HG03064 (cell line): ENCODE data around the gene MDFI.

Experiments
- ATAC-seq: cut with Tn5 transposase; IDR thresholded peaks from one replicate; pipeline ENCODE4 v1.9.1; 2021; ENCODE audit warnings: low read depth; ENCODE audit not compliant: unreplicated experiment

The MDFI gene, protein sequence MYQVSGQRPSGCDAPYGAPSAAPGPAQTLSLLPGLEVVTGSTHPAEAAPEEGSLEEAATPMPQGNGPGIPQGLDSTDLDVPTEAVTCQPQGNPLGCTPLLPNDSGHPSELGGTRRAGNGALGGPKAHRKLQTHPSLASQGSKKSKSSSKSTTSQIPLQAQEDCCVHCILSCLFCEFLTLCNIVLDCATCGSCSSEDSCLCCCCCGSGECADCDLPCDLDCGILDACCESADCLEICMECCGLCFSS

DNA sequence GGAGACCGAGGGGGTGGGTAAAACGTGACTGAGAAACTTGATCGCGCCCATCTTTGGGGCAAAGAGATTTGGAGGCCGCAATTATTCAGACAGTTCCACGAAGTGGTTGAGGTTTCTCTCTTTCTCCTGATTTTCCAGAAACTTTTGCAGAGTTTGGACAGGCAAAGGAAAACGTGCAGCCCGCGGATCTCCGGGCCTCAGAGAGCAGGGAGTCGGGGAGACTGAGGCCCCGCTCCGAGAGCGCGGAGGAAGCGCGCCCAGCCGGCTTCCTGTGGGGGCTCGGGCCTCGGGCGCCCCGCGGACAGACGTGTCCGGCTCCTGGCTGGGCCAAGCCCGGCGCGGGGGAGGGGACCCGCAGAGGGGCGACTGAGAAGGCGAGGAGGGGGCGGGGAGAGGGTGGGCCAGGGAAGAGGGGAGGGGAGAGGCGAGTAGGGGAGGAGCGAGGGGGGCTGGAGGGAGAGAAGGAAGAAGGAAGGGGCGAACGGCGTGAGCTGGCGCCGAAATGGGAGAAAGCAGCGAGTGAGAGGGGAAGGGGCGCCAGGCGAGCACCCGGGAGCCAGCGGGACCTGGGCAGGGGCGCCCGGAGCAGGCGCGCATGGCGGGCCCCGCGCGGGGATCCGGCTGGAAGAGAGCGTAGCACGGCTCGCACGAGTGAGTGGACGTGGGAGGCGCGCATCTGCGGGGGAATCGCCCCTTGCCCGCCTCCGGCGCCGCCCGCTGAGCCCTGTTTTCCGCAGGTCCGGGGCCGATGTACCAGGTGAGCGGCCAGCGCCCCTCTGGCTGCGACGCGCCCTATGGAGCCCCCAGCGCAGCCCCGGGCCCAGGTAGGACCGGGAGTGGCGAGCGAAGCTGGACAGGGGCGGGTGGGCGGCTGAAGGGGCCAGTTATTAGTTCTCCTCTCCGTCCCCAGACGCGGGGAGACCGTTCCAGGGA, at the start of gene MDFI:
Gene MDFI (plus strand): TSS at position 467 of the 933 bp plus-strand sequence. CDS start 282 bp downstream, at position 749.
- ATAC-seq: no peak

DNA sequence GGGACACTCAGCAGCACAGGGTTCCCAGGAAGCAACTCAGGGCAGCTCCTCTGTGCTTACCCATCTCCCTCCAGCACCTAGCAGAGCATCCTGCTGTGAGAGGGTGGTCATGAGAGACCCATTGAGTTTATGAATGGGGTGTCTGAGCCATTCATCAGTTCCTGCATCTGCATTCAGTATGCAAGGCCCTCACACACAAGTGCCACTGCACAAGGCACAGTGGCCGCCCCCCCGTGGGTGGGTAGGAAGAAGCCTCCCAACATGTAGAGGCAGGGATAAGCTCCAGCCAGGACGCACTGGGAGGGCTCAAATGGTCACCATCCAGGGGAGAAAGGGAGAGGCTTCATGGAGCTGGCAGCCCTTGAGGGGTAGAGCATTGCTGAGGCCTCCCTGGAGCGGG, 49.0 kb upstream of the MDFI start:
- no peak for ATAC-seq

DNA sequence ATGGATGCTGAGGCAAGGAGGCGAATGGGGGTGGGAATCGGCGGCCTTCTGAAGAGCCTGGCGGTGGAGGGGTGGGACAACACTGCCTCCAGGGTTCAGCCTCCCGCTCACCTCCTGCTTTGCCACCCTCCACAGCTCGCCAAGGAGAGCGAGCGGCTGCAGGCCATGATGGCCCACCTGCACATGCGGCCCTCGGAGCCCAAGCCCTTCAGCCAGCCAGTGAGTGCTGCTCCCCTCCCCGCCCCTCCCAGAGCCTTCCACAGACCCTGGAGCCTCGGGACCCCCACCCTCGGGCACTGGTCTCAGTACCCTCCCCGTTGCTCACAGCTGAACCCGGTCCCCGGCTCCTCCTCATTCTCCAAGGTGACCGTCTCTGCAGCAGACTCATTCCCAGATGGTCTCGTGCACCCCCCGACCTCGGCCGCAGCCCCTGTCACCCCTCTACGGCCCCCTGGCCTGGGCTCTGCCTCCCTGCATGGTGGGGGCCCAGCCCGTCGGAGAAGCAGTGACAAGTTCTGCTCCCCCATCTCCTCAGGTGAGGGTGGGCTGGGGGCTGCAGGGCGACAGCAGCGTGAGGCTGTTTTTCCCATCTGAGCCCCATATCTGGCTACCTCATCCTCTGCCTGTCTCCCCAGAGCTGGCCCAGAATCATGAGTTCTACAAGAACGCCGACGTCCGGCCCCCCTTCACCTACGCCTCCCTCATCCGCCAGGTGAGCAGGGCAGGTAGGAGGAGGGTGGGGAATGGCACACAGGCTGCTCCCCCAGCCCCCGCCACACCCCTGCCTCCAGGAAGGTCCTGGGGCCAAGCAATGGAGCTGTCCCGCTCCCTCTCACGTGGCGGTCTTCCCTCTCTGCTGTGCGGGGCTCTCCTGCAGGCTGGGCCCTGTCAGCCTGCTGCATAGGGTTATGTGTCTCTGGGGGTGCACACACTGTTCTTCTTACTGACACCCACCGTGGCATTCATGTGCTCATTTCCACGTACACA, 48.3 kb upstream of the MDFI start:
- ATAC-seq: no peak

DNA sequence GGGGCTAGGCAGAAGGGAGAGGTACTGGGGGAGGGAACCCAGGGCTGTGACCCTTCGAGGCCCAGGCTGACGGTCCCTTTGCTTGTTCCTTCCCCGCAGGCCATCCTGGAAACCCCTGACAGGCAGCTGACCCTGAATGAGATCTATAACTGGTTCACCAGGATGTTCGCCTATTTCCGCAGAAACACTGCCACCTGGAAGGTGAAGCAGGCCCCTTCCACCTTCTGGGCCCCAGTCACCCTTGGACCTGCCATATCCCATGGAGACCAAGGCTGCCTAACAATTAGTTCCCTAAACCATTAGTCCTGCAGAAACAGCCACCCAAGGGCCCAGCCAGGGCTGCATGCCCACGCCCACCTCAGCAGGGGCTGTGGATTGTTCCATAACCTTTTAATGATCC, 47.1 kb upstream of the MDFI start:
- ATAC-seq: no peak

DNA sequence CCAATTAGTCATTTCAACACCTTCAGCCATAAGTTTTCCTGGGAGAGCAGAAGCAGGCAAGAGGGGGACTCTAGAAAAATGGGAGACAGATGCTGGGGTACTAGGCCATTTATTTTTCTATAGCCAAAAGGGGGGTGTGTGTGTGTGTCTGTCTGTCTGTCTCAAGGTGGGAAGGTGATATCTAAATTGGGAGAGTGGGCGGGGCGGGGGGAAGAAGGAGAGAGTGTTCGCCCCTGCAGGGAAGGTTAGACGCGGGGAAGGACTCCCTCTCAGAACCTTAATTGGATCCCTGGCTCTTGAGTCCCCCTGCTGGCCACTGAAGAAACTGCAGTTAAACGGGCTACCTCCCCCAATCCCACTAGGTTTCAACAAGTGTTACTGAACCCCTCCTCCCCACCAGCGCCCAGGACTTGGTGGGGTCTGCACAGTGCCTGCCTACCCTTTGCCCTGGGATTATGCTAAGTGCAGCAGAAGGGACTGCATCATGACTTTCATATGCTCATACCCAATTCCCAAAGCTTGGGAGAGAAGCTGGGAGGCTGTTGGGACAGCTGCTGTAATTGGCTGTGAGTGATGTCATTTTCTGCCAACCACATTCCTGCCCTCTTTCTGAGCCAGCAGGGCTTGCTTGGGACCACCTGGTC, 46.3 kb upstream of the MDFI start:
- ATAC-seq: no peak

DNA sequence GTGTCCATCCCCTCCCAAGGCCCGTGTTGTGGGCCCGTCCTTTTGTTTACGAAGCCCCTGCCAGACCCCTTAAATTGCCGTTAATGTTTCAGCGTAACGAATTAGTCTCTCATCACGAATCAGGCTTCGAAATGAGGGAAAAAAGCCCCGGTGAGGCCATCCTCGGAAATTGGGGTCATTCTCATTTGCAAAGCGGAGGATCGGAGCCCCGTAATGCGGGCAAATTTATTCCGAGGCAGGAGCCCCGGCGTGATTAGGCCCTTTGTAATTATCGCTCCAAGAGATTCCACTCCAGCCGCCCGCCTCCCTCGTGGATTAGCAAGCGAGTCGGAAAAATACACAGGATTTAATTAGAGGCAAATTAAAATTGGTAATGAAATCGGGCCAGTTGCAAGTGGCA, 44.9 kb upstream of the MDFI start:
- ATAC-seq: no peak

DNA sequence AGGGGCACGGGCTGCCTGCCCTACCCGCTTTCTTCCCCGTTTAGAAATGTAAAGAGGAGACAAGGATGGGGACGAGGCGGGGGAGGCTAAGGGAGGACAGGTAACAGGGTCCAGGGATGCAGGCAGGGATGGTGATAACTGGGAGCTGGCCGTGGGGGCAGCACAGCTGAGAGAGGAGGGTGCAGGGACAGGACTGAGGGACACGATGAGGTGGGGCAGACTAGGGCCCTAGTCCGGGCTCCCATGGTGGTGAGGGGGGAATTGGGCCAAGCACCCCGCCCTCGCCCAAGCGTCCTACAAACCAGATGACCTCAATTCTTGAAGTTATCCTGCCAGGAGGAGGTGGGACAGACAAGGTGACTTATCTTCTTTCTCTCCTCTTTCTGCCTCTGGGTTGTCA, 44.4 kb upstream of the MDFI start:
- ATAC-seq: no peak

DNA sequence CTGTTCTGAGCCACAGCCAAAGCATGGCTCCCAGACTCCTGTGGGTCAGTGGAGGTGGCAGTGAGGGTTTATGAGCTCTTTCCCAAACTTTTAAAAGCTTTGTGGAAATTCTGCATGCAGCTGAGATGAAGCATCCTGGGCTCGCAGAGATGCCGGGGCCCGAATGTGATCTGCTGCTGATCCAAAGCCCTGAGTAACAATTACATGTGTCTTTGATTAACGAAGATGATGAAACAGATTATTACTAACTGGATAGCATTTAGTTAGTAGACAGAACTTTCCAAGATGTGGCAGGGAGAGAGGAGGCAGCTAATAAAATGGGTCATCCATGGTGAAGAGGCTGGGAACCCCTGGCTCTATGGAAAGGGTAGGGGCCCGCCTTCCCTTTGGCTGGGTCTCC, 43.9 kb upstream of the MDFI start:
- ATAC-seq: no peak

DNA sequence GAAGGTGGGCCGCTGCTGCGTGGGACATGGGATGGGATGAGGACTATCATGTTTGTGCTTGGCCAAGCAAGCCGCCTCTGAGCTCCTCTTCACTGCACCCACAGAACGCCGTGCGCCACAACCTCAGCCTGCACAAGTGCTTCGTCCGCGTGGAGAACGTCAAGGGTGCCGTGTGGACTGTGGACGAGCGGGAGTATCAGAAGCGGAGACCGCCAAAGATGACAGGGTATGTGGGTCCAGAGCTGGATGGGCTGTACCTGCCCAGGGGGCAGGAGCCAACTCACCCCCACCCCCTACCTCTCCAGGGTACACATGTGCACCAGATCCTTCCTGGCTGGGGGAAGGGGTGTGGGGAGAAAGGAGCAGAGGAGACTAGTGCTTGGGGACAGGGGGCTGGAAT, 43.5 kb upstream of the MDFI start:
- ATAC-seq: no peak

DNA sequence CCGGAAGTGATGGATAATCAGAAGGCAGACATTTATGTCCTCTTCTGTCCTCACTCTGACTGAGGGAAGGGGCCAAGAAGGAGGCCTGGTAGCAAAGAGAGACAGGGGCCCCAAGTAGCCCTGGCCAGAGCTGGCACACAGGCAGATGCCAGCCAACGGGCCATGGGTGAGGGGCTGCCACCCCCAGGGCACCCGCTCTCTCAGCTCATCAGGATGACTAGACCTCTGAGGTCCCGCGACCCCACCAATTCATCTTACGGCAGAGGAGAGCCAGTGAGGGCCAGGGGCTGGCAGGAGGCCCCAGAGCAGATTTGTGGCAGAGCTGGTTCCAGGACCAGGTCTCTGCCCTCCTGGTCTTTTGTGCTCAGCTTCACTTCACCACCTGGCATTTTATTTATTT, 43.1 kb upstream of the MDFI start:
- ATAC-seq: no peak

DNA sequence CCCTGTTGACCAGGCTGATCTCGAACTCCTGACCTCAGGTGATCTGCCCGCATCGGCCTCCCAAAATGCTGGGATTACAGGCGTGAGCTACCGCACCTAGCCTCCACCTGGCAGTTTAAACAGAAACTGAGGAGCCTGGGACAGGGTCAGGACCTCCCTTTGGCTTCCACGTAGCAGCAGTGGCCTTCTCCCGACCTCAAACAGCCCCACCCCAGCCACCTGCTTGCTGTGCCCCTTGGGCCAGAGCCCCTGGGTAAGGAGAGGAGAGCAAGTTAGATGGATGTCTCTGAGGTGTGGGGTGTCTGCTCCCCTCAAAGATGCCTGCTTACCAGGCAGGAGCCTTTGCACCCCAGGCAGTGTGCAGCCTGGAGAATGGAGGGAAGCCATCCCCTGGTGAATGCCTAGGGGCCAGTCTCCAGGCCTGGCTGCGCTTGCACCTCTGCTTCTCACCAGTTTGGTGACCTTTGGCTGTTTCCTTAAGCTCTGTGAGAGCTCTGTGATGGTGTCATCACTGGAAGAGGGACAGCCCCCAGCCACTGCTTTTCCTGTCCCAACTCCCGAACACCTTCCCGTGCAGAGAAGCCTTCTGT, 42.1 kb upstream of the MDFI start:
- ATAC-seq: no peak

DNA sequence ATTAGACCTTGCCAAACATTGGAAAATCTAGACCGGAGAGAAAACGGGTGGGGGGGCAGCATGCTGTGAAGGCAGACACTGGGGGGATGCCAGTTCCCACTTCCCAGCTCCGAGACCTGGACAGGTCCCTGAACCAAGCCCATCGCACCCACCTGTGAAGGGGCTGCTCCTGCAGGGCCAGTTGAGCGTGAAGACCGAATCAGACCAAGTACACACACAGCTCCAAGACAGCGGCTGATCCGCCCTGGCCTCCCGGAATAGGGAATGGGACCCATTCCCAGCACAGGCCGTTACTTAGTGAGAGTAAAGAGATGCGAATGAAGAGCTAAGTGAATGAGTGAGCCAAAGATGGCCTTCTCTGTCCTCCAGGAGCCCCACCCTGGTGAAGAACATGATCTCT, 41.5 kb upstream of the MDFI start:
- no peak for ATAC-seq

DNA sequence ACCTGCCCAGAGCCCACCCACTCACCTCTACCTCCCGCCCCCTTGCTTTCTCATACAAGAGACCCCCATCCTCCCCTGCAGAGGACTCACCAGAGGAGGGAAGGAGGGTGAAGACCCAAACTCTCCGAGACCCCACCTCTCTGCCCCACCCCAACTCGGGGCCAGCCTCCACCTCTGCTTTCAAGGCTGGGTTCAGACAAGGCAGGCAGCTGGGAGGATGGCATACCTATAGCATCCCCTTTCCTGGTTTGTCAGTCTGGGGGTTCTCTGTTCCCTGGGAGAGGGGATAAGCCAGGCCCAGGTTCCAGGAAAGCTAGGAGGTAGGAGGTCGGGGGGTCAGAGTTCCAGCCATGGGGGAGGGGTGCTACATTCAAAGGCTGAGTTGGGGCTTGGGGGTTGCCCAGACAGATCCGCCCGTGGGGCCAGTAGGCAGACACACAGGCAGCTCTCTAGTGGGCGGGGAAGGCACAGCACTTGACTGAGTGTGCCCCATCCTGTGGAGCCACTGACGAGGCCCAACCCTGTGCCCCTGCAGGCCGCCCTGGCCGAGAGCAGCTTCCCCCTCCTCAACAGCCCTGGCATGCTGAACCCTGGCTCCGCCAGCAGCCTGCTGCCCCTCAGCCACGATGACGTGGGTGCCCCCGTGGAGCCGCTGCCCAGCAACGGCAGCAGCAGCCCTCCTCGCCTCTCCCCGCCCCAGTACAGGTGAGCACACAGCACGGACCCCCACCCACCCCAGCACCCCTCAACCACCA, 40.8 kb upstream of the MDFI start:
- no peak for ATAC-seq

DNA sequence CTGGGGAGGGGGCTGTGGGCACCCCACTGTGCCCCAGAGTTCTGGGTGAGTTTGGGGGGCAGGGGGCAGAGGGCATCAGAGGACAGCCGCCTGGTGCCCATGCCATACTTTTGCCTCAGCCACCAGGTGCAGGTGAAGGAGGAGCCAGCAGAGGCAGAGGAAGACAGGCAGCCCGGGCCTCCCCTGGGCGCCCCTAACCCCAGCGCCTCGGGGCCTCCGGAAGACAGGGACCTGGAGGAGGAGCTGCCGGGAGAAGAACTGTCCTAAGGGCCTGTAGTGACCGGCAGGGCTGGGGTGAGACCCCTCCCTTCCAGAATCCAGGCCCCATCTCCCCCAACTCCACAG, 39.6 kb upstream of the MDFI start:
- ATAC-seq: no peak

DNA sequence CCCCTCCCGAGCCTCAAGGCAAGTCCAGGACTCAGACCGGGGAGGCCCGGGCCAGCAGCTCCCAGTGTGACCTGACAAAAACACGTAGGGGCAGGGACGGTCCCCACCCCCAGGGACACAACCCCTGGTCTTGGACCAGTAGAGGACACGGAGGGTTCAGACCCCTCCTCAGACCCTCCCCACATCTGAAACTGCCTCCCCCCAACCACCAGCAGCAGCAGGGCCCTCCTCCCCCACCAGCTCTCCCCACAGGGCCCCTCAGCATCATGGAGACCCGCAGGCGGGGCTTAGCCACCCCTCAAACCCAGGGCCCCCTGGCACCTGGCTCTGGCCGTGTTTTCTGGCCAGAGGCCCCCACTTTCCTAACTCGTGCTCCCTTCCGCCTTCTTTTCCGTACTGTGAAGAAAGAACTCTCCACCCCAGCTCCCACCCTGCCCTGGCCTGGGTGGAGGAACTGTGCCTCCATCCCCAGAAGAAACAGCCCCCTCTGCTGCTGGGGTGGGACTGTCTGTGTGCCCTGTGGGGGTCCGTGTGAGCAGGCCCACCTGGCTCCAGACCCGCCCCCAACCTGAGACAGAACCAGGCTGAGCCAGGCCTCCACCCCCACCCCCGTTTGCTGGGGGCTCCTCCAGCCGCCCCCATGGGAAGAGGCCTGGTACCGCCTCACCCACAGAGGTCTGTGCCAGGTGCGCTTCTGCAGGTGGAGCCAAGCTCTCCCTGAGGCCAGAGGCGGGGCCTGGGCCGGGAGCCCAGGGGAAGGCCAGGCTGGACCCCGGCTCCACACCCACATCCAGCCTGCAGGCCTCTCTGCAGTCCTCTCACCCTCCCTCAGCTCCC, 39.0 kb upstream of the MDFI start:
- no peak for ATAC-seq

DNA sequence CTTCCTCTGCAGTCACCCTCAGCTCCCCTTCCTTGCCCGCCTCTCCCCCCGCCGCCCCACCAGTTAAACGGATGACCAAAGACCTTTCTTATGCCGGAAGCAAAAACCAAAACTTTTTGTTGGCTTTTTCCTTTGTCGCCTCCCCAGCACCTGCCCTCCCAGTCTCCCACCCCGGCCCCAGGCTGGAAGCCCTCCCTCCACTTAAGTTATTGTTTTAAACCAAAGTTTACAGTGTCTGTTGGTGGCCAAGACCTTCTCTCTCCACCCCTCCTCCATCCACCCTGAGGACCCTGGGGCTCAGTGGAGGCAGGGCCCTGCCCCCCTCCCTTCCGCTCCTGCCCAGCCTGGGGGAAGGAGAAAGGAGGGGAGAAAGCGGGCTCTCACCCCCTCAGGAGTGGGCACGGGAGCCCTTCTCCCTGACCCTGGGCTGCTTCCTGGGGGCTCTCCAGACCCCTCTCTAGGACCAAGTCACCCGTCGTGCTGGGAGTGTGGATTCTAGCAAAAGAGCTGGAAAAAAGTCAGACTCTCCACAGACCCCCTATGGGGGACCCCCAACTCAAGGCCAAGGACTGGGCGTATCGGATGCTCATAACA, 38.3 kb upstream of the MDFI start:
- no peak for ATAC-seq

DNA sequence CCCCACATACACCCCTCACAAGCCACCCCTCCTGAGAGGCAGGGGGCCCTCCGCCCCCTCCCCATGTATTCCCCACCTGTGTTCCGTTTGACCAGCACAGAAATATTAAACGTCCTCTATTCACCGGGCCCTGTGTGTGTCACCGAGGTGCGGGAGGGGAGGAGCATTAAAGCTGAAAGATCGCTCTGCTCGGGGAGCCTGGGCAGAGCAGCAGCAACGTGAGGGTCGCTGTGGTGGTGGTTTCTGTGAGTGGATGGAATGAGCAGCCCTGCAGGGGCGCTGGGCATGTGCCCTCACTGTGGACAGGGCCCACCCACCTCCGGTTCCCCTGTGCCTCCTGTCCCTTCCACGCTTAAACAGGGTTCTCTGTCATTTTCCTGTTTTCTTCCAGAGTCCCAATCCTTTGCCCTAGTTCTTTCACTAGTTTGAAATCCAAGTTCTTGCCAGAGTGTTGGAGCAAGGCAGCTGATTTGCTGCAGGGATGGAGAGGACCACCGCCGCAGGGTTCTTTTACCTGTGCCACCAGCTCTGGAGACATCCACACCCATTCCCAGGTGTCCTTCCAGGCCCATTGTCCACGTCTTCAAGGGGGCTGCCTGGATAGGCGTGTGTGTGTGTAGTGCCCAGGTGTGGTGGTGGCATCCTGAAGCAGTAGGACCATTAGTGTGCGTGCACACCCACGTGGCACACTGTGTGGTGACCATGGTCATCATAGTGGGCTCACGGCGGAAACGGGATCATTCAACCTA, 37.6 kb upstream of the MDFI start:
- no peak for ATAC-seq

DNA sequence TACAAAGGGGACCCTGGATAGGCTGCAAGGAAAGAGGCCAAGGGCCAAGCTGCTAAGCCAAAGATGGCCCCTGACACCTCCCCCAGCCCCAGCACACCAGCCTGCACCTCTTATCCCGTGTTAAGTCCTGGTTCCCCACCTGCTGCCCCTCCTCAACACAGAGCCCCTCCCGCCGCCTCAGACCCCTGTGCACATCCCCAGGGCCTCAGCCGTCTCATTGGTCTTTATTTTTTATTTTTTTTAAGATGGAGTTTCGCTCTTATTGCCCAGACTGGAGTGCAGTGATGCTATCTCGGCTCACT, 37.1 kb upstream of the MDFI start:
- no peak for ATAC-seq
